ENCODE results near the gene SLC50A1. TPM values are rescaled to one million over a fixed set of nuclear protein-coding genes. Genes with fewer than 3 reads are reported as not detected.

Gene SLC50A1
- total RNA-seq, 1 donor from 2014 or later: 11.8 TPM

- peak; percentile 81 to 88 for DNase-seq (ENCODE audit: extremely low spot score in 2 of 2)
- intact Hi-C loops (cut with DNase I): loop anchor here (5.0 kb wide), 1 partner anchor 51 kb away; no protein-coding TSS in a partner anchor
- TF ChIP-seq CTCF (IDR thresholded peaks at IDR 0.05) (peak; percentile 83 to 91 (median 87)), POLR2A (IDR thresholded peaks at IDR 0.05) (no peak), POLR2AphosphoS5 (IDR thresholded peaks at IDR 0.05; ENCODE audit: insufficient read depth in 1 of 2, low read depth in 1 of 2) (peak; percentile 16 to 51)
- H3K36me3 ChIP-seq: no peaks in the 10 kb centered on the region
- no peak overlapping the region for H3K27ac ChIP-seq
- H3K4me1 ChIP-seq: peaks cover 34% of the 10 kb centered on the region
- no peaks in the 10 kb centered on the region for H3K9me3 ChIP-seq
- H3K4me3 ChIP-seq: no peak overlapping the region
- H3K27me3 ChIP-seq: no peaks in the 10 kb centered on the region
These were observed 41.0 kb downstream of the SLC50A1 start for GRCh38 chr1:155176544-155177071.

- TF ChIP-seq CTCF (IDR thresholded peaks at IDR 0.05): no peak
- TF ChIP-seq POLR2AphosphoS5 (IDR thresholded peaks at IDR 0.05; ENCODE audit: insufficient read depth in 1 of 2, low read depth in 1 of 2): no peak
- TF ChIP-seq POLR2A (IDR thresholded peaks at IDR 0.05): no peak
- H3K27me3 ChIP-seq: no peaks in the 10 kb centered on the region
- H3K27ac ChIP-seq: no peak overlapping the region
- DNase-seq (ENCODE audit: extremely low spot score in 2 of 2): peak; percentile 80 to 88
- H3K4me3 ChIP-seq: no peak overlapping the region
- peaks cover 27% of the 10 kb centered on the region for H3K4me1 ChIP-seq
- intact Hi-C loops (cut with DNase I): loop anchor here (5.0 kb wide), 1 partner anchor 50 kb away; no protein-coding TSS in a partner anchor
- H3K9me3 ChIP-seq: no peaks in the 10 kb centered on the region
- no peaks in the 10 kb centered on the region for H3K36me3 ChIP-seq
These were observed 41.7 kb downstream of the SLC50A1 start for GRCh38 chr1:155177192-155177917.

- Histone ChIP-seq H3K27ac (no peak overlapping the region), H3K4me3 (no peak overlapping the region), H3K4me1 (peaks cover 23% of the 10 kb centered on the region), H3K36me3 (no peaks in the 10 kb centered on the region), H3K9me3 (no peaks in the 10 kb centered on the region), H3K27me3 (no peaks in the 10 kb centered on the region)
- intact Hi-C loops (cut with DNase I): loop anchor here (5.0 kb wide), 1 partner anchor 49 kb away; no protein-coding TSS in a partner anchor
- TF ChIP-seq CTCF (IDR thresholded peaks at IDR 0.05): no peak
- no peak for TF ChIP-seq POLR2AphosphoS5 (IDR thresholded peaks at IDR 0.05; ENCODE audit: insufficient read depth in 1 of 2, low read depth in 1 of 2)
- TF ChIP-seq POLR2A (IDR thresholded peaks at IDR 0.05): no peak
- peak in 1 of 2 donors; percentile 83 for DNase-seq (ENCODE audit: extremely low spot score in 2 of 2)
These were observed 42.2 kb downstream of the SLC50A1 start for GRCh38 chr1:155177918-155178281.

GRCh38 chr1:155178441-155179111, 42.9 kb downstream of the SLC50A1 start:
- no peak overlapping the region for H3K27ac ChIP-seq
- peak in 1 of 2 donors; percentile 85 for DNase-seq (ENCODE audit: extremely low spot score in 2 of 2)
- H3K36me3 ChIP-seq: no peaks in the 10 kb centered on the region
- no peaks in the 10 kb centered on the region for H3K27me3 ChIP-seq
- no peak overlapping the region for H3K4me3 ChIP-seq
- peaks cover 18% of the 10 kb centered on the region for H3K4me1 ChIP-seq
- TF ChIP-seq CTCF (IDR thresholded peaks at IDR 0.05) (no peak), POLR2A (IDR thresholded peaks at IDR 0.05) (no peak), POLR2AphosphoS5 (IDR thresholded peaks at IDR 0.05; ENCODE audit: insufficient read depth in 1 of 2, low read depth in 1 of 2) (no peak)
- intact Hi-C loops (cut with DNase I): loop anchor here (5.0 kb wide), 1 partner anchor 49 kb away; no protein-coding TSS in a partner anchor
- H3K9me3 ChIP-seq: no peaks in the 10 kb centered on the region
